Vagina (tissue), 2 donors: ENCODE measurements around the gene HECA. TPM values are rescaled to one million over a fixed set of nuclear protein-coding genes. Genes with fewer than 3 reads are reported as not detected.

Source experiments
- DNase-seq, 2 donors: peaks; one replicate each; pipeline ENCODE4 v3.0.0-alpha.2; 2017; ENCODE audit errors: extremely low spot score in 2 of 2
- H3K27ac ChIP-seq: fragments of 200-600 bp; sonication (generic); one replicate; pipeline ENCODE4 v1.5.1; 2019
- H3K27me3 ChIP-seq: fragments of 200-600 bp; sonication (generic); one replicate; pipeline ENCODE4 v1.5.1; 2019
- H3K36me3 ChIP-seq, 2 donors: fragments of 200-600 bp; sonication (generic); one replicate each; pipeline ENCODE4 v1.5.1; 2017 to 2019
- H3K4me1 ChIP-seq: fragments of 200-600 bp; sonication (generic); one replicate; pipeline ENCODE4 v1.5.1; 2019
- H3K4me3 ChIP-seq, 2 donors: fragments of 200-600 bp; sonication (generic); 1 replicate in 1 of 2; 2 replicates in 1 of 2; pipeline ENCODE4 v1.5.1; 2016 to 2019
- H3K9me3 ChIP-seq: fragments of 200-600 bp; sonication (generic); one replicate; pipeline ENCODE4 v1.5.1; 2019
- CTCF ChIP-seq, 3 experiments: fragments of 450-650 bp in 2 of 3; fragments of 200-600 bp in 1 of 3; sonication (generic) in 1 of 3; IDR thresholded peaks; one replicate each; pipeline ENCODE4 v1.5.1; 2017 to 2019; ENCODE audit warnings: antibody characterized with exemption in 3 of 3, mild to moderate bottlenecking in 2 of 3, moderate library complexity in 2 of 3
- POLR2A ChIP-seq, 2 donors: fragments of 450-650 bp; IDR thresholded peaks; one replicate each; pipeline ENCODE4 v1.6.1; 2017; ENCODE audit warnings: antibody characterized with exemption in 2 of 2, mild to moderate bottlenecking in 2 of 2, moderate library complexity in 2 of 2
- POLR2AphosphoS5 ChIP-seq, 2 donors: sonication (generic); formaldehyde crosslinking; IDR thresholded peaks; one replicate each; pipeline ENCODE4 v1.9.0; 2017; ENCODE audit warnings: antibody characterized with exemption in 2 of 2, mild to moderate bottlenecking in 2 of 2, low read depth in 1 of 2; ENCODE audit not compliant: insufficient read depth in 1 of 2
- intact Hi-C: fragments of 100-400 bp; cut with DNase I; formaldehyde crosslinking; loops from one replicate; pipeline ENCODE4 v1.15.1; 2023
- total RNA-seq: library from RNA; depleted of rRNA; stranded (reverse); fragments of >200 nt; gene quantifications from one replicate; pipeline ENCODE4 v1.2.3, GENCODE V29; 2016

HECA gene
- total RNA-seq, 1 donor from 2014 or later: 35.8 TPM

GRCh38 chr6:139144490-139145085 lies 9.7 kb downstream of the HECA start:
- Histone ChIP-seq H3K36me3 (no peaks in the 10 kb centered on the region), H3K4me3 (no peak overlapping the region), H3K9me3 (no peaks in the 10 kb centered on the region), H3K27ac (no peak overlapping the region), H3K4me1 (peaks cover 76% of the 10 kb centered on the region), H3K27me3 (no peaks in the 10 kb centered on the region)
- intact Hi-C loops: no loop called here
- DNase-seq: no peak
- TF ChIP-seq POLR2A (IDR thresholded peaks at IDR 0.05) (no peak), CTCF (IDR thresholded peaks at IDR 0.05) (no peak), POLR2AphosphoS5 (IDR thresholded peaks at IDR 0.05; ENCODE audit: insufficient read depth in 1 of 2, low read depth in 1 of 2) (no peak)

- H3K27ac ChIP-seq: no peak overlapping the region
- no peaks in the 10 kb centered on the region for H3K27me3 ChIP-seq
- intact Hi-C loops: no loop called here
- peaks cover 78% of the 10 kb centered on the region for H3K4me1 ChIP-seq
- DNase-seq: no peak
- no peak for TF ChIP-seq POLR2AphosphoS5 (IDR thresholded peaks at IDR 0.05; ENCODE audit: insufficient read depth in 1 of 2, low read depth in 1 of 2)
- TF ChIP-seq POLR2A (IDR thresholded peaks at IDR 0.05): no peak
- no peak for TF ChIP-seq CTCF (IDR thresholded peaks at IDR 0.05)
- H3K9me3 ChIP-seq: no peaks in the 10 kb centered on the region
- no peaks in the 10 kb centered on the region for H3K36me3 ChIP-seq
- no peak overlapping the region for H3K4me3 ChIP-seq
Observed at GRCh38 chr6:139145661-139146060, 10.8 kb downstream of the HECA start.

- Histone ChIP-seq H3K9me3 (no peaks in the 10 kb centered on the region), H3K27me3 (no peaks in the 10 kb centered on the region), H3K27ac (no peak overlapping the region), H3K4me3 (no peak overlapping the region), H3K4me1 (peaks cover 85% of the 10 kb centered on the region), H3K36me3 (no peaks in the 10 kb centered on the region)
- TF ChIP-seq POLR2AphosphoS5 (IDR thresholded peaks at IDR 0.05; ENCODE audit: insufficient read depth in 1 of 2, low read depth in 1 of 2) (no peak), CTCF (IDR thresholded peaks at IDR 0.05) (no peak), POLR2A (IDR thresholded peaks at IDR 0.05) (no peak)
- no peak for DNase-seq
- intact Hi-C loops: no loop called here
Observed at GRCh38 chr6:139146317-139146726, 11.4 kb downstream of the HECA start.

GRCh38 chr6:139147628-139148027 lies 12.7 kb downstream of the HECA start:
- H3K27me3 ChIP-seq: no peaks in the 10 kb centered on the region
- TF ChIP-seq CTCF (IDR thresholded peaks at IDR 0.05): no peak
- TF ChIP-seq POLR2AphosphoS5 (IDR thresholded peaks at IDR 0.05; ENCODE audit: insufficient read depth in 1 of 2, low read depth in 1 of 2): no peak
- TF ChIP-seq POLR2A (IDR thresholded peaks at IDR 0.05): no peak
- intact Hi-C loops: no loop called here
- H3K9me3 ChIP-seq: no peaks in the 10 kb centered on the region
- no peak overlapping the region for H3K4me3 ChIP-seq
- no peaks in the 10 kb centered on the region for H3K36me3 ChIP-seq
- DNase-seq: no peak
- H3K27ac ChIP-seq: no peak overlapping the region
- H3K4me1 ChIP-seq: peaks cover 94% of the 10 kb centered on the region

GRCh38 chr6:139148557-139149235 lies 13.8 kb downstream of the HECA start:
- TF ChIP-seq POLR2A (IDR thresholded peaks at IDR 0.05): no peak
- TF ChIP-seq CTCF (IDR thresholded peaks at IDR 0.05): no peak
- no peak for TF ChIP-seq POLR2AphosphoS5 (IDR thresholded peaks at IDR 0.05; ENCODE audit: insufficient read depth in 1 of 2, low read depth in 1 of 2)
- no peak for DNase-seq
- intact Hi-C loops: no loop called here
- no peaks in the 10 kb centered on the region for H3K9me3 ChIP-seq
- no peak overlapping the region for H3K27ac ChIP-seq
- no peaks in the 10 kb centered on the region for H3K36me3 ChIP-seq
- no peaks in the 10 kb centered on the region for H3K27me3 ChIP-seq
- no peak overlapping the region for H3K4me3 ChIP-seq
- peaks cover 93% of the 10 kb centered on the region for H3K4me1 ChIP-seq
